Tibial nerve (tissue), 4 donors: ENCODE results near the gene JOSD2.

Source experiments
- CTCF ChIP-seq, 5 experiments: fragments of 200-600 bp in 3 of 5; fragments of 450-650 bp in 2 of 5; sonication (generic) in 3 of 5; IDR thresholded peaks; one replicate each; pipeline ENCODE4 v1.5.1; 2016 to 2019; ENCODE audit warnings: antibody characterized with exemption in 5 of 5, mild to moderate bottlenecking in 3 of 5, moderate library complexity in 2 of 5
- EP300 ChIP-seq, 2 donors: sonication (generic); formaldehyde crosslinking; IDR thresholded peaks; one replicate each; pipeline ENCODE4 v1.6.1; 2017; ENCODE audit warnings: antibody characterized with exemption in 2 of 2, mild to moderate bottlenecking in 1 of 2

DNA sequence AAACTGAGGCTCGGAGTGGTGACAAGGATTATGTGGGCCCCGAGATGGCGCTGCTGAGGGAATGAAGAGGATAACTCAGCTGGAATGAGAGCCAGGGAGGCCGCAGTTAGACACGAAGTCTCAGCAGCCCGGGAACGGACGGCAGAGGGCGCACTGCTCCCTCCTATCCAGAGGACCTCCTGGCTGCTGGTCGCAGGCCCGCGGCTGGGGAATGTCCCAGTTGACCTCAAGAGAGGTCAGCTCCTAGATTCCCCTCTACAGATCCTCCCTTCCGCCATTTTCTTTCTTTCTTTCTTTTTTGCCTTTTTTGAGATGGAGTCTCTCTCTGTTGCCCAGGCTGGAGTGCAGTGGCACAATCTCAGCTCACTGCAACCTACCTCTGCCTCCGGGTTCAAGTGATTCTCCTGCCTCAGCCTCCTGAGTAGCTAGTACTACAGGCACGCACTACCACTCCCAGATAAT, 26.8 kb upstream of the JOSD2 start:
- TF ChIP-seq CTCF (IDR thresholded peaks at IDR 0.05) (peak; percentile 49 to 61 (median 60)), EP300 (IDR thresholded peaks at IDR 0.05) (no peak)
